Inferior parietal cortex (tissue), 1 donor: ENCODE measurements around the gene ACOT11.
"Not testable (repeated sequence)": the region's sequence is repeated elsewhere in the genome, so short reads cannot be mapped to it uniquely, and the experiment has no call there.

Experiments
- DNase-seq: peaks from one replicate; pipeline ENCODE4 v3.0.0-alpha.2; 2016; ENCODE audit errors: extremely low spot score

The ACOT11 gene

GRCh38 chr1:54547601-54548388, at the start of gene ACOT11:
Gene ACOT11, plus strand, starts transcription at chr1:54548228. Its CDS starts 82 bp downstream, at chr1:54548310.
- DNase-seq: peak; percentile 60

DNA sequence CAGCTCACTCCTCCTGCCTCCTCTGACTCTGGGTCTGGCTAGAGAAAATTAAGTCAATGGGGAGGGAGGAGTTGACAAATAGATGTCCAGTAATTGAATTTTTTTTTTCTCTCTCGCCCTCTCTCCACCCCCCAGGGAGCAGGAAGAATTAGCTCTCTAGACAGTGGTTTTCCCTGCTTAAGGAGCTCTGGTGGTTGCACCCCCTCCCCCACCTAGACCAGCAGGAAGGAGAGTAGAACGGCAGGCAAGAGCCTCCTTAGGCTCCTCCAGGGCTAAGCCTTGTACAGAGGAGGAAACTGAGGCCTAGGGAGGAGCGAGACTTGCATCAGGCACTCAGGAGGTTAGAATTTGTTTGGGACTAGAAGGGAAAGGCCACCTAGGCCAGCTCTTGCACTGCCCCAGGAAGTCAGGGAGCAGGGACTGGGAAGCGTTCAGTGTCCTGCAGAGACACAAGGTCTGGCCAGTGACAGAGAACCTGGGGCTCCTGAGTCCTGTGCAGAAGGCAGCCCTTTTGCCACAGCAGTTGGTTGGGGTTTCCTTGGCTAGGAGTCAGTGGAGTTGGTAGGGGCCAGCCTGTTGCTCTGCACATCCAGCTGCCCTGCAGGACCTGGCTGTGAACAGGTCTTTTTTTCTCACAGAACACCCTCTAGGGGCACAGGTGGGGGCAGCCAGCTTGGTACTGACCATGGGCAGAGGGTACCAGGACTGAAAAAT, 49.5 kb upstream of the ACOT11 start:
- DNase-seq: no peak

DNA sequence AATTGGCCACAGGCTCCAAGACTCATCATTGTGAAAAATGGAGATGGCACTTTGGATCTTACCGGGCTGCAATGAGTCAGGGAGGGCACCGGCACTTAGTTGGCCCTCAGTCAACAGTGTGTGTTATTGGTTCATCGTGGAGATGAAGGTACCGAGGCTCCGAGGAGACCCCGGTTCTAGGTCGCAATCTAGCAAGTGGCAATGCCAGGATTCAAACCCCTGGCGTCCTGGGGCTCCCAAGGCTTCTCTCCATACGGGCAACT, 49.0 kb upstream of the ACOT11 start:
- DNase-seq: no peak

DNA sequence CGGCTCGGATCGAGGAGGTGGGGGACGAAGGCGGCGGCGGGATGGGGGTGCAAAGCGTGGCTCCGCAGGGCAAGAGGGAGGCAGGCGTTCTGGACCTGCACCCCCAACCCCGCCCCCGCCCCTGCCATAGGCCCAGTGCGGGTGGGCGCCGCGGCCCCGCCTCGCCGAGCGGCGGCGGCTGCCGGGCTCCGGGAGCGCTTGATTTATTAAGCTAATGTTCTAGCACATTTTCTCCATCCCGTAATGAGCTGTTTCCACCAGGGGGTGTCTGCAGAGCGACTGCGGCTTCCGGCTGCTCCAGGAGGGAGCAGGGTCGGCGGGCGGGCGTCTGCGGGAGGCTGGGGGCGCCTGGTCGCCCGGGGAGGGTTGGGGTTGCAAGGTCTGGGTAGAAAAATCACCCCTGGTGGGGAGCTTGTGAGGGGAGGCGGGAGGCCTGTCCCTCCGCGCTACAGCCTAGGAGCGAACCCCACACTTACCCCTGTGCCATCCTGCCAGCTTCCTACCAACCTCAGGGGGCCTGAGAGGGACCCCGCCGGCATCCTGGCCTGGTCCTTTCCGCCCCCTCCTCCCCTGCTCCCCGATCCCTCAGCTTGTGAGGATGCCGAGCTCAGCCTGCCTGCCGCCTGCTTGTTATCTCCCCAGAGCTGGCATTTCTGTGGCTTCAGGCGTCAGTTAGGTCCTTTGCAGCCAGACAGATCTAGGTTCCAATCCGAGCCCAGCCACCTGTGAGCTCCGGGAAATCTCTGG, 48.5 kb upstream of the ACOT11 start:
- DNase-seq: no peak

DNA sequence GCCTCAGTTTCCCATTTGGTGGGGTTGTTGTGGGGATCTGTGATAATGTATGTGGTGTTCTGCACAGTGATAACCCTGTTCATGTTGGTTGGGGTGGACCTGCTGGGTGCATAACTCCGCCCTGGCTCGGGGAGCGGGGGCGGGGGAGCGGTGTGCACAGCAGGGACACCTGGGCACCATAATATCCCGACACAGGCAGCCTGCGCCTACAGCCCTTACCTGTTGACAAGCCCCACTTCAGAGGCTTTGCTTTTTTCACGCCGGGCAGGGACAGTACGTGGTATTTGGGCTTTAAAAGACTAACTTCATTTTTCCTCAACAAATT, 48.0 kb upstream of the ACOT11 start:
- DNase-seq: no peak

GRCh38 chr1:54501849-54502248, 46.2 kb upstream of the ACOT11 start:
- DNase-seq: no peak

DNA sequence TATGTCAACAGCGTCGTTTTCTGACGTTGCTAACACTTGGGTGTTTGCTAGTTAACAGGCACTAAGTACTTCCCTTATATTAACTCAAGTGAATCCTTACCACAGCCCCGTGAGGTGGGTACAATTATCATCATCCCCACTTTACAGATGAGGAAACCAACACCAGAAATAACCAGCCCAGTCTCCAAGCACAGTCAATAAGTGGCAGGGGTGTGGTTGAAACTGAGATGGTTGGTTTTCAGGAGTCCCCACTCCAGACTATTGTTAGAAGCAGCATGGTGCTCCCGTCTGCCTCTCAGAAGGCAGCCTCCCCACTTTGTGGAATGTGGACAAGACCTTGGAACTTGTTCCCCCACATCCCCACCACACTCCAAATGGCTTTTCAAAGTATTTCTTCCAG, 45.7 kb upstream of the ACOT11 start:
- DNase-seq: no peak

DNA sequence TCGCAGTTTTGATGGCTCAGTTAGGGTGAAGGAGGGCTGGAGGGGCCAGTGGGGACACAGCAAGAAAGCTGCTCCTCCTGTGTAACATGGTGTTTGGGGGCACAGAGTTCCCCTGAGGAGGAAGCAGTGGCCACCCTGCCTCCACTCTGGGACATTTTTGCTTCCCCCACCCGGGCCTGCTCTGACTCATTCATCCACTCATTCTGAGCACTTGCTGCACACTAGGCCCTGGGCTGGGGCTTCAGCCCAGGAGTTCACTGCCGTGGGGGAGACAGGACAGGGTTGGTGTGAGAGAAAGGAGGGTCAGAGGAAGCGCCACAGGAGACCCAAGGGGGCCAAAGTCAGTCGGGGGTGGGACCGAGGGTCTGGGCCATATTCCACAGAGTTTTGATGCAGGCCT, 41.4 kb upstream of the ACOT11 start:
- no peak for DNase-seq

DNA sequence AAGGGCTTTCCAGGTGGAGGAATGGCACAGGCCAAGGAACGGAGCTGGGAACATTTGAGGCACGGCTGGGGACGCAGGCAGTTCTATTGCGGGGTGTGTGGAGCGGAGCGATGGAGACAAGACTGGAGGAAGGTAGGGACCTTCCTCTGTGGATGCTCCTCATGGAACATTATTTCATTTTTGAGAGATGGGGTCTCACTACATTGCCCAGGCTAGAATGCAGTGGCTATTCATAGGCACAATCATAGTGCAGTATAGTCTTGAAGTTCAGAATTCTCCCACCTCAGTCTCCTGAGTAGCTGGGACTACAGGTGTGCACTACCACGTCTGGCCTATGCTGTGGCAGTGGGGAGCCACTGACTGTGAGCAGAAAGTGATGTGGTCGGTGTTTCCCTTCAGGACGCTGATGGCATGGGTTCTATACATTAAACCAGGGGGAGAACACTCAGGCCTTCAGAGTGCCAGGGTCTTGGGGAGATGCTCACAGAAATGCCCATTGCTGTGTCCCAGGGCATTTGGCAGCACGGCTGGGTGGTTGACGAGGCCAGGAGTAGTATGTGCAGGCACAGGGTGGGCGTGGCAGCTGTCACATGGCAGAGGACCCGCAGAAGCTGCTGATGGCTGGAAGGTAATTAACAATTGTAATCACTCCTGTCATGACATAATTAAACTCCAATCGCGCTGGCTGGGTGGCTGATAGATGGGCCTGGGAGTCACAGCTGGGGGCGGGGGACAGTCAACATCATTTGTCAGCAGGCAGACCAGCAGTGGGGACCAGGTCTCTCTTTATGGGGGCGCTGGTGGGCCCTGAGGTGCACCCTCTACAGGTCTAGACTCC, 40.8 kb upstream of the ACOT11 start:
- DNase-seq: no peak

DNA sequence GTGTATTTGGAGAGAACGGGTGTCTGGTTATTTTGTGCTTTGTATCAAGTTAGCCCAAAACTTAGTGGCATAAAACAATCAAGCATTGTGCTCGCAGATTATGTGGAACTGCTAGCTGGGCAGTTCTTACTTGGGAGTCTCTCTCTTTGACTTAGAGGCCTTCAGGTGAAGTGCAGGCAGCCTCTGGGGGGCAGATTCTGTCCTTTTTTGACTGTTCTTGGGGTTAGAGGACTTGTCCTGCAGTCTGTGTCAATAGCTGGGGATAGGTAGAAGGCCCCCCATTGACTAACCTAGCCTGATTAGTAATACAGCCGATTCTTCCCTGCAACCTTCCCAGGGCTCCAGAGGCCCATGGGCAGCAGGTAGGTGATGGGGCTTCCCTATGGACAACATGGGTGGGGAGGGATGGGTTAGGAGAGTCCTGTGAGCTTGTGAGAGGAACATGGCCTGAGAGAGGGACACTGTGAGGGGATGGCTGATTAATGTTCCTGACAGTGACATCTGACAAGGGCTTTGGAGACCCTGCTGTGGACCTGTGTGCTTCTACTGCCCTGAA, 37.2 kb upstream of the ACOT11 start:
- DNase-seq: no peak

- not testable (repeated sequence) for DNase-seq
These were observed 34.0 kb upstream of the ACOT11 start for GRCh38 chr1:54513921-54514580.

DNA sequence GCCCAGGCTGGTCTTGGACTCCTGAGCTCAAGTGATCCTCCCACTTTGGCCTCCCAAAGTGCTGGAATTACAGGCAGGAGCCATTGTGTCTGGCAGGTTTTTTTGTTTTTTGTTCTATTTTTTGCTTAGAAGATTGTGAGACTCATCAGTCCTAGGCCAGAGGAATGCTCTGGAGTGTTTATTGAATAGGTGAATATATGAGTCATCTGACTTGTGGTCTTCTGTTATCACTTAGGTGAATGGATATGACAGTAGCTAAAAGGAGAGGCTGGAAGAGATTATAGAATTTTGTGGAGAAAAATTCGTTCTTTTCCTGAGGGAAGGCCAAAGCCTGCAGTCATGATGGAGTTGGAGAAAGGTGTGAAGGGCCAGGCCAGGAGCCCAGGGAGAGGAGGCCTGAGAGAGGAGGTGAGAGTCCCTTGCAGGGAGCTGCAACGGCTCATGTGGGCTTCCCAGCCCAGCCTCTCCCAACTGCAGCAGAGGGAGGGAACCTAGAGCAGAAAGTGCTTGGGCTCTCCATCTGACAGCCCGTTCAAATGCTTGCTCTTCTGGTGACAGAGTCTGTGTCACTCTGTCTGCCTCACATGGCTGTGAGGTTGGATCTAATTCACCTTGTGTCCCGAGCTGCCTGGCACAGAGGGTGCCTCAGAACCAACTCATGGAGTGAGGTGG, 31.6 kb upstream of the ACOT11 start:
- DNase-seq: no peak

DNA sequence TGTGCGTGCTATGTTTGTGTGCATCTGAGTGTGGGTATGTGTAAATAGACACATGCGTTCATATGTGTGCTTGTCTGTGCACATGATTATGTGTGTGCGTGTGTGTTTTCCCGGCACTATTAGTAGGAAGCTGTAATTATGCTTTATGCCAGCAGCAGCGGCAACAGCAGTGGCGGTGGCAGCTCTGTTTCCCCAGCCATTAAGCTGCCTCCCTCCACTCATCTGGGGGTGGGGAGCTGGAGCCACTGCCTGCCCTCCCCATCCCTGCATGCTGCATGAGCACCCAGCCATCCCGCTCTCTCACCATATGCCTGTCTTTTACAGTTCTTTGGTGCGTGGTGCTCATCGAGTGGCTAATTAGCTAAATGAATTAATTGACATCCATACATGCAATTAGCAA, 30.5 kb upstream of the ACOT11 start:
- no peak for DNase-seq

GRCh38 chr1:54518489-54518888, 29.5 kb upstream of the ACOT11 start:
- no peak for DNase-seq

GRCh38 chr1:54519709-54520108, 28.3 kb upstream of the ACOT11 start:
- DNase-seq: no peak

GRCh38 chr1:54520631-54521321, 27.3 kb upstream of the ACOT11 start:
- no peak for DNase-seq

DNA sequence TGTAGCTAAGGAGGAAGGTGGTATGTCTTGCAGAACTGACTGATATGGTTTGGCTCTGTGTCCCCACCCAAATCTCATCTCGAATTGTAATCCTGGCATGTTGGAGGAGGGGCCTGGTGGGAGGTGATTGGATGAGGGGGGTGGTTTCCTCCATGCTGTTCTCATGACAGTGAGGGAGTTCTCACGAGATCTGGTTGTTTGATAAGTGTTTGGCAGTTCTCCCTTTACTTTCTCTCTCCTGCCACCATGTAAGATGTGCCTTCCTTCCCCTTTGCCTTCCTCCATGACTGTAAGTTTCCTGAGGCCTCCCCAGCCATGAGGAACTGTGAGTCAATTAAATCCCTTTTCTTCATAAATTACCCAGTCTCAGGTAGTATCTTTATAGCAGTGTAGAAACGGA, 21.5 kb upstream of the ACOT11 start:
- DNase-seq: not testable (repeated sequence)

DNA sequence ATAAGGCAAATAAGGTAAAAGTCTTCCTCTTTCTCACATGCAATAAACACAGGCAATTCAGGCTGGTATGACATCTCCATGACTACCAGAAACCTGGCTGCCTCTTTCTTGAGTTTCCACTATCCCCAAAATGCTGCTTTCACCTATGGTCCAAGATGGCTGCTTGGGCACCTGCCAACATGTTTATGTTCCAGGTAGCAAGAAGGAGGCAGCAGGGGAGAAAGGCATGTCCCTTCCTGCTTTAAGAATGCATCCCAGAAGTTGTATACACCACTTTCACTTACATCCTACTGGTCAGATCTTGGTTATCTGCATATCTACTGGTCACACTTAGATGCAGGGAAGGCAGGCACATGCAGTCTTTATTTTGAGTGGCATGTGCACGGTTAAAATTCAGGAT, 19.4 kb upstream of the ACOT11 start:
- no peak for DNase-seq

GRCh38 chr1:54532033-54532432, 16.0 kb upstream of the ACOT11 start:
- DNase-seq: no peak

DNA sequence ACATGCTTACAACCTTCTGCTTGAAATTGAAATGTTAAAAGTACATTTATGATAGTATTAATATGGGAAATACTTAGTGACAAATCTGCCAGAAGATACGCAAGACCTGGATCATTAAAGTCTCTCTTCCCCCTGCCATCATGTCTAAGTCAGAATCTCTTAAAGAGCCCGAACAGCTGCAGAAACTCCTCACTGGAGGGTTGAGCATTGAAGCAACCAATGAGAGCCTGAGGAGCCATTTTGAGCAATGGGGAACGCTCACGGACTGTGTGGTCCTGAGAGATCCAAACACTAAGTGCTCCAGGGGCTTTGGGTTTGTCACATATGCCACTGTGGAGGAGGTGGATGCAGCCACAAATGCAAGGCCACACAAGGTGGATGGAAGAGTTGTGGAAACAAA, 11.4 kb upstream of the ACOT11 start:
- not testable (repeated sequence) for DNase-seq
